ENCODE data around the gene CYP4F22.

Gene CYP4F22

GRCh38 chr19:15538774-15539173 is 30.4 kb downstream of the CYP4F22 start:
- DNase-seq = no peak

- DNase-seq = no peak
Observed at GRCh38 chr19:15539638-15540037, 31.3 kb downstream of the CYP4F22 start.

GRCh38 chr19:15540435-15540834 is 32.1 kb downstream of the CYP4F22 start:
- no peak for DNase-seq

- no peak for DNase-seq
Observed at GRCh38 chr19:15544283-15544682, 36.0 kb downstream of the CYP4F22 start.

- DNase-seq = no peak
Observed at GRCh38 chr19:15544970-15545369, 36.6 kb downstream of the CYP4F22 start.

- no peak for DNase-seq
Observed at GRCh38 chr19:15548648-15549047, 40.3 kb downstream of the CYP4F22 start.

GRCh38 chr19:15549581-15549980 is 41.3 kb downstream of the CYP4F22 start:
- DNase-seq = no peak

- DNase-seq = no peak
Observed at GRCh38 chr19:15550273-15550672, 41.9 kb downstream of the CYP4F22 start.

GRCh38 chr19:15550929-15551292 is 42.6 kb downstream of the CYP4F22 start:
- DNase-seq = no peak

- DNase-seq = no peak
Observed at GRCh38 chr19:15551293-15552004, 43.1 kb downstream of the CYP4F22 start.

GRCh38 chr19:15555021-15555420 is 46.7 kb downstream of the CYP4F22 start:
- DNase-seq = no peak

GRCh38 chr19:15555759-15556633 is 47.7 kb downstream of the CYP4F22 start:
- DNase-seq = peak in 12 of 14 donors; percentile 16 to 61 (median 42)

GRCh38 chr19:15556634-15557181 is 48.4 kb downstream of the CYP4F22 start:
- DNase-seq = no peak

GRCh38 chr19:15557223-15557622 is 48.9 kb downstream of the CYP4F22 start:
- DNase-seq = no peak

GRCh38 chr19:15562145-15562544 is 53.8 kb downstream of the CYP4F22 start:
- no peak for DNase-seq

GRCh38 chr19:15562861-15563260 is 54.5 kb downstream of the CYP4F22 start:
- DNase-seq = no peak

- peak in 1 of 14 donors; percentile 1 for DNase-seq
Observed at GRCh38 chr19:15563325-15563794, 55.0 kb downstream of the CYP4F22 start.

GRCh38 chr19:15563931-15564330 is 55.6 kb downstream of the CYP4F22 start:
- DNase-seq = no peak

- no peak for DNase-seq
Observed at GRCh38 chr19:15564534-15565168, 56.3 kb downstream of the CYP4F22 start.

GRCh38 chr19:15570420-15570819 is 62.1 kb downstream of the CYP4F22 start:
- no peak for DNase-seq

- DNase-seq = no peak
Observed at GRCh38 chr19:15575406-15575805, 67.1 kb downstream of the CYP4F22 start.

GRCh38 chr19:15576526-15577156 is 68.3 kb downstream of the CYP4F22 start:
- no peak for DNase-seq
